Renal pelvis (tissue), 4 donors: Measurements from ENCODE around the gene NT5DC2. TPM values are rescaled to one million over a fixed set of nuclear protein-coding genes. Genes with fewer than 3 reads are reported as not detected.

Source experiments
- DNase-seq: peaks from one replicate; pipeline ENCODE4 v3.0.0-alpha.2; 2013
- polyA plus RNA-seq, 3 donors: library from polyadenylated mRNA; unstranded; fragments of 120-200 nt; gene quantifications; one replicate each; pipeline ENCODE4 v1.2.1, GENCODE V29; 2013; ENCODE audit not compliant: insufficient read length in 3 of 3

Gene NT5DC2
- polyA plus RNA-seq, 3 donors = 138 to 202 (median 154) TPM

DNA sequence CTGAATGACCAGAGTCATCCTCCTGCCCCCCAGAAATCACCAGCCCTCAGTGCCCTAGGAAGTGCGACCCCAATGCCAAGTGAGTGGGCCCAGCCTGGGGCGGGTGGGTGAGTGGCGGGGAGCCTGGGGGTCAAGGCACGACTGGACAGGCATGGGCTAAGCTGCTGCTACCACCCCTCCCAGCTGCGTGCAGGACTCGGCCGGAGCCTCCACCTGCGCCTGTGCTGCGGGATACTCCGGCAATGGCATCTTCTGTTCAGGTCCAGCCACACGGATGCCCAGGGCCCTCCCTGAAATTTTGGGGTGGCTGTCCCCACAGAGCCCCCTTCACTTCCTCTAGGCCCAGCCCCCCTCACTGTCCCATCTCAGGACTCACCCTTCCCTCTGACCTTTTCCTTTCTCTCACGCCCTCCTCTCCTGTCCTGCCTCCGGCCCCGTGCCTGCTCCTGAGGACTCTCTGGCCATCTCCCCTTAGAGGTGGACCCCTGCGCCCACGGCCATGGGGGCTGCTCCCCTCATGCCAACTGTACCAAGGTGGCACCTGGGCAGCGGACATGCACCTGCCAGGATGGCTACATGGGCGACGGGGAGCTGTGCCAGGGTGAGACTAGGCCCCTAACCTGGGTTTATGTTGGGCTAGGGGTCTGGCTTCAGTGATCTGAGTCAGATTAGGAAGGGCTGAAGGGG lies 17.0 kb downstream of the NT5DC2 start:
- DNase-seq = no peak

DNA sequence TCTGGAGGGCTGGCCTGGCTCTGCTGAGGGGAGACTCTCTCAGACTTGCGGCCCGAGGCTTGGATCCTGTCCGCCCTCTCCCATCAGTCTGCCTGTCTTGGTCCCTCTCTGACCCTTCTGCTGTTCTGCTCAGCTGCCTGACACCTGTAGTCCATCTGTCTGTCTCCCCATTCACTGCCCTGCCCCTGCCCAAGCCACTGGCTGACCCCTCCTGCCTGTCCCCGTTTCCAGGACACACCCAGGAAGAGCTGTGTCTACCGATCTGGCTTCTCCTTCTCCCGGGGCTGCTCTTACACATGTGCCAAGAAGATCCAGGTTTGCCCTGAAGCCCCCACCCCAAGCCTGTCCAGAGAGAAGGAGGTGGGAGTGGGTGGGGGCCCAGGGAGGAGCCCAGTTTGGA lies 18.5 kb downstream of the NT5DC2 start:
- DNase-seq = no peak

DNA sequence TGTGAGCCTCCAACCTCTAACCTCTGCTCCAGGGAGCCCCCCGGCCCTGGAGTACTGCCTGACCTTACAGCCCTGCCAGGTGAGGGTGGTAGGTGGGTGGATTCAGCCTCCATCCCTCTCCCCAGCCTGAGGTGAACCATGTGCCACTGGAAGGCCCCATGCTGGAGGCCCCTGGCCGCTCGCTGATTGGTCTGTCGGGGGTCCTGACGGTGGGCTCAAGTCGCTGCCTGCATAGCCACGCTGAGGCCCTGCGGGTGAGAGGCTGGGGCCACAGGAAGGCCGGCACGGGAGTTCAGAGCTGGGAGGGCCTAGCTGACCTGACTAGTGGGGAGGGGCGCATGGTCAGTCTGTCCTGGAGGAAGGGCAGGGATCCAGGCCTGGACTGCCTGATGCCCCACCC lies 19.1 kb downstream of the NT5DC2 start:
- DNase-seq = no peak

DNA sequence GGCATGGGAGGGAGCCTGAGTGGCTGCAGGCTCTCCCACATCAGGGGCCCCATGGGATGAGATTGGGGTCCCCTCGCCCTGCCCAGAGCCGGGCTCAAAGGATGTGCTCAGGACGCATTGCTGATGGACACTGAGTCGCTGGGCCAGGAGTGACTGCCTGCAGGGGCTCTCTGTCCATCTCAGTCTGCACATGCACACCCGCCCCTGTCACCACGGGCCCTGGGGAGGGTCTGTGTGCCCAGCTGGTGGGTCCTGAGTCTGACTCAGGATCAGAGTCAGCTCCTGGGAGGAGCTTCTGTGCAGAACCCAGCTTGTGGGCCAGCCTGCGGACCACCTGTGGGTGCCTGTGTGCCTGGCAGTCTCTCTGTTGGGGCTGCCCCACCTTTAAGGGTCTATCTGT lies 20.4 kb downstream of the NT5DC2 start:
- no peak for DNase-seq

DNA sequence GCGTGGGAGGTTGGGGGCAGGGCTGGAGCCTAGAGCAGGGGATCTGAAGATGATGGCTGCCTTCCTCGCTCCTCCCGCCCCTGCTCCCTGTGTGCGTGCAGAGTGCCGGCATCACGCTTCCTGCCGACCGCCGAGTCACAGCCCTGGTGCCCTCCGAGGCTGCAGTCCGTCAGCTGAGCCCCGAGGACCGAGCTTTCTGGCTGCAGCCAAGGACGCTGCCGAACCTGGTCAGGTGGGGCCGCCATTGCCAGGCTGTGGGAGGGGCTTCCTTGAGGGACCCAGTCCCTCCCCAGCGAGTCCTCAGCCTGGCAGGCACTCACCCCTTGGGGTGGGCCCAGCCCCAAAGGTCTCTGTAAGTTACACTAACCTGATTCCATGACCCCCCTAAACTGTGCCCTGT lies 20.9 kb downstream of the NT5DC2 start:
- no peak for DNase-seq

DNA sequence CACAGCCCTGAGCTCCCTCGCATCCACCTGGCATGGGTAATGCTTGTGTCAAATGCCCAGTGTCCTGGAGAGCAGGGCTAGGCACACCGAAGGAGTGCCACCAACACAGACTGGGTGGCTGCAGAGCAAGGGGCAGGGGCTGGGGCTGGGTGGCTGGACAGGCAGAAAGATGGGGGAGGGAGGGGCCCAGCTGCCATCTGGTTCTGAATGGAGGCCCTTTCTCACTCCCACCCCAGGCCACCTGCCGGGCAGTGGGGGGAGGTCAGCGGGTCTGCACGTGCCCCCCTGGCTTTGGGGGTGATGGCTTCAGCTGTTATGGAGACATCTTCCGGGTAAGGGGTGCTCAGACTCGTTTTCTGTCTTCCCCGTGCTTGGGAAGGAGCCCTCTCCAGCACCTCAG lies 21.6 kb downstream of the NT5DC2 start:
- no peak for DNase-seq

DNA sequence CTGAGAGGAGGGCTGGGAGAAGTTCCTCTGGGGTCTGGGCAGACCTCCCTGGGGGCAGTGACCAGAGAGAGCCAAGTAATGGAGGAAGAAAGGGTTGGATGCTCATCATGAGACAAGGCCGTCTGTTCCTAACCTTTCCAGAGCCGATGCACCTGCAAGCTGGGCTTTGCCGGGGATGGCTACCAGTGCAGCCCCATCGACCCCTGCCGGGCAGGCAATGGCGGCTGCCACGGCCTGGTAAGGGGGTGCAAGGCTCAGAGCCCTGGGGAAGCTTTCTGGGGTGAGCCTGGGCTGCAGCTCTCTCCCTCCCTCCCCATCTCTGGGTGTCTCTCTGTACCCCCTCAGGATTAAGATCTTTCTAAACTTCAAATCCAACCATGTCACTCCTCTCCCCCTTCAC lies 22.1 kb downstream of the NT5DC2 start:
- DNase-seq = no peak

DNA sequence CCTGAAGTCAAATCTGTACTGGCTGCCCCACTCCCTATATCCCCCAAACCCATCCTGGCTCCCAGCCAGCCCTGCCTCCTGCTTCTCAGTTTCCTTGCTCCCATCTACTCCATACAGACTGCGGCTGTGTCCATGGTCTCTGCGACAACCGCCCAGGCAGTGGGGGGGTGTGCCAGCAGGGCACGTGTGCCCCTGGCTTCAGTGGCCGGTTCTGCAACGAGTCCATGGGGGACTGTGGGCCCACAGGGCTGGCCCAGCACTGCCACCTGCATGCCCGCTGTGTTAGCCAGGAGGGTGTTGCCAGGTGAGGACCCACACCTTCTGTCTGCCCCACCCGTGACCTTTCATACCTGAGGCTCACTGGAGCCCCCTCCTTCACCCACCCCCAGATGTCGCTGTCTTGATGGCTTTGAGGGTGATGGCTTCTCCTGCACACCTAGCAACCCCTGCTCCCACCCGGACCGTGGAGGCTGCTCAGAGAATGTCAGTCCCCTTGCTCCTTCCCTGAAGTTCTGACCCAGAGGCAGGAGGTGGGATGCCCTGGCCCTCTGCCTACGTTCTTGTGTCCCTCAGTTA lies 23.8 kb downstream of the NT5DC2 start:
- DNase-seq = no peak

DNA sequence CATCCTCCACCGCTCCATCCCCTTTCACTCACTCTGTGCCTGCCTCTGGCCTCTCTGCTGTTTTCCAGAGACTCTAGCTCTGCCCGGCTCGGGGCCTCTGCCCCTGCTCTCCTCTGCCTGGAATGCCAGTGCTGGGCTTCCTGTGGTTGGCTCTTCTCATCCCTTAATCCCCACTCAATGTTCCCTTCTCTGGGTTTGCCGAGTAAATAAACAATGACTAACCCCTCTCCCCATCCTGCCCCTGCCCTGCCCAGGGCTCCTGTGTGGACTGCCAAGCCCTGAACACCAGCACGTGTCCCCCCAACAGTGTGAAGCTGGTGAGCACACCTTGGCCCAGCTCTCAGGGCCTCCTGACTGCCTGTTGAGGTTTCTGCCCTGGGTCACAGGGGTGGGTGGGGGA lies 26.3 kb downstream of the NT5DC2 start:
- DNase-seq = no peak

DNA sequence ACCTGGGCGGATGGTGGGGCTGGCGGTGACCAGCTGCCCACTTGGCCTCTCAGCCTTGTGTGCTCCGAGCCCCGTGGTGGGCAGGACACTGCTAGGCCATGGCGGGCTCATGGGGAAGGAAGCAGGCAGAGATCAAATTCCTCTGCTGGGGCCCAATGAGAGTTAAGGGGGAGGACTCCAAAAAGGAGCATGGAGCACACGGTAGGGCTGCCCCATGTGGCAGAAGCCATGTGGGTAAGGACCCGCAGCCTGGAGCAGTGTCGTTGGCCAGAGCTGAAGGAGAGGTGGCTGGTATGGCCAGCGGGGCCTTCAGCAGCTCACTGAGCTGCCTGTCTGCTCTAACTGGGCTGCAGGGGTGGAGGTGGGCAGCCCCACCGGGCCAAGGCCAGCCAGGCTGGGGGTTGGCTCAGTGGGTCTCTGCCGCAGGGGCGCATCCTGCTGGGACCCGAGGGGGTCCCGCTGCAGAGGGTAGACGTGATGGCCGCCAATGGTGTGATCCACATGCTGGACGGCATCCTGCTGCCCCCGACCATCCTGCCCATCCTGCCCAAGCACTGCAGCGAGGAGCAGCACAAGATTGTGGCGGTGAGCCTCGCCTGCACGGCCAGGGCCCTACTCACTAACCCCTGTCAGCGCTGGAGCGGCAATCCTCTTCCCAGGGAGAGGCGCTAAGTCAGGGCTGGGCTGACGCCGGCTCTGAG lies 27.2 kb downstream of the NT5DC2 start:
- DNase-seq = no peak

DNA sequence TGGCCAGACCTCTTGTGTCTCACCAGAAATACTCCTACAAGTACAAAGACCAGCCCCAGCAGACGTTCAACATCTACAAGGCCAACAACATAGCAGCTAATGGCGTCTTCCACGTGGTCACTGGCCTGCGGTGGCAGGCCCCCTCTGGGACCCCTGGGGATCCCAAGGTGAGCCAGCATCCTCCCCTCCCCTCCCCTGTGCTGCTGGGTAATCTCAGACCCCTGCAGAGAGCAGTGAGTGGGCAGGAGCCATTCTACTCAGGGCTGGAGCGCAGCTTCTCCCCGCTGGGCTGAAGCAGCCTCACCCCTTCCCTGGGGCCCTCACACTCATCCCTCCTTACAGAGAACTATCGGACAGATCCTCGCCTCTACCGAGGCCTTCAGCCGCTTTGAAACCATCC lies 28.7 kb downstream of the NT5DC2 start:
- DNase-seq = no peak

DNA sequence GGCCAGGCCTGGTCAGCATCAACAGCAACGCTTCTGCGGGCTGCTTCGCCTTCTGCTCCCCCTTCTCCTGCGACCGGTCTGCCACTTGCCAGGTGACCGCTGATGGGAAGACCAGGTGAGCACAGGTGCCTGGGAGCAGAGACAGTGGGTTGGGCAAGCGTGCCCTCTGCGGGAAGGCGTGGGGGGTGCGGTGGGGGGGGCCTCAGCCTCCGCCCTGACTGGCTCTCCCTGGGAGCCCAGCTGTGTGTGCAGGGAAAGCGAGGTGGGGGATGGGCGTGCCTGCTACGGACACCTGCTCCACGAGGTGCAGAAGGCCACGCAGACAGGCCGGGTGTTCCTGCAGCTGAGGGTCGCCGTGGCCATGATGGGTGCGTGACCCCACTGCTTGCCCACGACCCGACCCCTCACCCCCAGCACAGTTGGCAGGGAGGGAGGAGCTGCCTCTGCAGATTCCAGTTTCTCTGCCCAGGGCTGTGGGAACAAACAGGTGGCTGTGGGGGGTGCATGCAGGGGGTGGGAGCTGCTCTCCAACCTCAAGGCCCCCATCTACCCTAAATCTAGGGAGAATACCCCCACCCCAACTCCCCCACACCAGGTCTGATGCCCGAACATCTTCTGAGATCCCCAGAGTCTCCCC lies 29.8 kb downstream of the NT5DC2 start:
- DNase-seq = no peak

DNA sequence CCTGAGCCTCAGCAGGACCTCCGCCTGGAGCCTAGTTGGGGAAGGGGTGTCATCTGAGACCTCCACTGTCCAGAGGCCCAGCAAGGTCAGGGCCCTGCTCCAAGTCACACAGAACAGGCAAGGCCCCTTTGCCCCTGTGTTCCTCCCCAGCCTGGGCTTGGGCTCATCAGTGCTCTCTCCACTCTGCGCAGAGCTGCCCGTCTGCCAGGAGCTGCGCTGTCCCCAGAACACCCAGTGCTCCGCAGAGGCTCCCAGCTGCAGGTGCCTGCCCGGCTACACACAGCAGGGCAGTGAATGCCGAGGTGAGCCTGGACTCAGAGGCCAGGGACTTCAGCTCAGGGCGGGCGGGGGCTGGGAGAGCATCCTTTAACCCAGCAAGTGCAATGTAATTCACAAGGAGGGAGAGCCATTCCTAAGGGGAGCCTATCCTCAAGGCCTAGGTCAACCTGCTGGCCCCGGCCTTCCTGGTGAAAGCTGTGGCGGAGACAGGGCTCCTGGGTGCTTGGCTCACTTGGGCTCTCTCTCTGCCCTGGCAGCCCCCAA lies 30.8 kb downstream of the NT5DC2 start:
- no peak for DNase-seq

DNA sequence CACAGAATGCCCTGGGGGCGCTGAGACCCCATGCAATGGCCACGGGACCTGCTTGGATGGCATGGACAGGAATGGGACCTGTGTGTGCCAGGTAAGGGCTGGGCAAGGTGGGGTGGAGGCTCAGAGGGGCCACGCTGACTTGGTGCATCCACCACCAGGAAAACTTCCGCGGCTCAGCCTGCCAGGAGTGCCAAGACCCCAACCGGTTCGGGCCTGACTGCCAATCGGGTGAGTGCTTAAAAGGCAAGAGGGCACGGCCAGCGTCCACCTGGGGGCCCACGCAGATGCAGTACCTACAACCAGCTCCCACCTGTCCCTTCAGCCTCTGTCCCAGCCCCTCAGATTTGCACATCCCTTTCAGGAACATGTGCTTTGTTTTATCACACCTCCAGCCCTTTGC lies 31.7 kb downstream of the NT5DC2 start:
- no peak for DNase-seq

DNA sequence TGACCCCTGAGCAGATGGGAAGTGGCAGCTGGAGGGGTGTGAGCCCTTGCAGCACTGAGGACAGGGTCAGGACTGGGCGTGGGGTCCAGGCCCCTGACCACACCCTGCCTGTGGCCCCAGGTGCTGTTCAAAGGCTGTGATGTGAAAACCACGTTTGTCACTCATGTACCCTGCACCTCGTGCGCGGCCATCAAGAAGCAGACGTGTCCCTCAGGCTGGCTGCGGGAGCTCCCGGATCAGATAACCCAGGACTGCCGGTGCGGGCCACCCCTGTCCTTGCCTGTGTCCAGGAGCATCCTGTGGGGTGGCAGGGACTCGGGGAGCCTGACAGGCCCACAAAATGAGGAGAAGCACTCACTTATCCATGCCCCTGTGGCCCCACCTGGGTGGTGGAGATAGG lies 32.6 kb downstream of the NT5DC2 start:
- DNase-seq = no peak

DNA sequence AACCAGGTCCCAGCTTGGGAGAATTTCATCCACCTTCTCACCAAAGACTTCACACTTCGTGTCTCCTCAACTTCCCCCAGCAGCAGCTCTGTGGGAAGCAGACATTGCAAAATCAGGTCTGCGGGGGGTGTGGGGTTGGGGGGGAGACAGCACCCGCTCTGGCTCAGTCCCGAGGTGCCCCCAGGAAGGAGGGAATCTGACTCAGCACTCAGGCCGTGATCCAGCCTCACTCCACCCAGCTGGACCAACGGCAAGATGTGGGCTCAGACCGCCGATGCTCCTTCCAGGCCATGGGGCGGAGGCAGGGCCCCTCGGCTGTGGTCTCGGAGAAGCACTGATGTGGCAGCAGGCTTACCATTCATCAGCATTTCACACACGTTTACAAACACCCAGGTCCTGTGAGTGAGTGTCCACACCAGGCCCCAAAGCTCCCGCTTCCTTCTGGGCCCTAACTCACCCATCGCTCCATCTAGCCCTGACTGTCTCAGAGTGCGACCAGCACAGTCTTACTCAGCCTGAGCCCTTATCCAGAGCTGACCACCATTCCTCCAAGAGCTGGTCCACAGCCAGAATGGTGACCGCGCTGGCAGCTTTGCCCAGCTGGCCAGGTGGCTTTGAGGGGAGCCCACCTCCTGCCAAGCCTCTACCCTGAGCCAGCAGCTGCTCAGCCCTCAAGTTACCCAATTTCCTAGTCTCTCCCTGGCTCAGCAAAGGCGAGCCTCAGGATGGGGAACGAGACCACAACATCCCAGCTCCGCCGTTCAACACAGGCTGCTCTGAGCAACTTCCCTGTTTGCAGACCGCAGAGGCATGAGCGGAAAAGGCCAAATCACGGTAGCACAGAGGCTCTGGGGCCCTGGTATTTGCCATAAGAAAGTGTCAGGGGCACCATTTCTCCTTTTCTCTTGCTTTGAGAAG lies 35.3 kb downstream of the NT5DC2 start:
- no peak for DNase-seq

DNA sequence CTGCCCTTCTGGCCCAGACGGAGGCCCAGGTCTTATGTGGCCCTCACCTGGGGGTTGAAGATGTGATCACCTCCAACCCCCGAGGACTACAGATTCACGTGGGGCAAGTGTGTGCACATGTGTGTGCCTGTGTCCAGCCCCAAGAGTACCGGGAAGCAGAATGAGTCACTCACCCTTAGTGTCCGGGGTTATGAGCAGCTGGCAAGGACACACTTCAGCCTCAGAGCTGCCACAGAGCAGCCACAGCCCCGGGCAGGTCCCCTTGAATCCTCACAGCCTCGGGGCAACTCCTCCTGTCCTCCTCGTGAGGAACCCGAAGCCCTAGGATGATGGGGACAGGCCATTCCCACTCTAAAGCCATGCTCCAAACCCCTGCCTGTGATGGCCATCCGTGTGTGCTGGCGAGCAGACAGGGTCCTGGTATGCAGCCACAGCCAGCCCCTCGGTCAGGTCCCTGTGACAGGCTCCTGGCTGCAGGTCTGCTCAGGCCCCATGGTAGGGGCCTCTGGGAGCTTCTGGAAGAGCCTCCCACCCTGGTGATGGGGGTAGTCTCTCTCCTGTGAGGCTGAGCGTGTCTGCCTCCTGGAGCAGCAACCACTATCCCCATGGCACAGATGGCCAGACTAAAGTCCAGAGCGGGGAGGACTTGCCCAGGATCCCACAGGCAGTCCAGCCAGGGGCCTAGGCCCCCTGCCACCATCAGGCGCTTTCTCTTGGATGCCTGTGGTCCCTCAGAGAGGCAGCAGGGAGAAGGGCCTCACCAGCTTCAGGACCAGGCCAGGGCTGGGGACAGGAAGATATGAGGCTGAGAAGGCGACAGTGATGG lies 37.7 kb downstream of the NT5DC2 start:
- no peak for DNase-seq

DNA sequence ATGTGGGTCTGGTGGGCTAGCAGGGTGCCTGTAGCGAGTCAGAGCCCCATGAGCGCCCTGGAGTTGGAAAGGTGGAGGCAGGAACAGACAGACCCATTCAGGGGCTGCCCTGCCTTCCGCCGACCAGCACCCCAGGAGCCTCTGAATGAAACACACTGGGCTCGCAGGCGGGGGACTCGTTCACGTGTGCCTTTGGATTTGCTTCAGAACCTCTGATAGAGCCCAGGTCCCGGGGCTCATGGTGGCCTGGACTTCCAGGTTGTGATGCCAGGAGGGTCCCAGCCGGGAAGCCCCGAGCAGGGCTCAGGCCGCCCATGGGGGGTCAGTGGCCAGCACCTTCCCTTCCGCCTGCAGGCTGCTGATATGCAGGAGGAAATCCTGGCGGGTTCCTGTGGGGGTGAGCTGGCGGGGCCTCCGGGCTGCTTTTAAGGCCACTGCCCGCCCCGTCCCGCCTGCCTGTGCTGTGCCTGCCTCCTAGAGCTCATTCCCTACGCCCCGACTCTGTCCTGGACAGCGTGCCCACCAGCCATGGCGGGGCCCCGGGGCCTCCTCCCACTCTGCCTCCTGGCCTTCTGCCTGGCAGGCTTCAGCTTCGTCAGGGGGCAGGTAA lies 38.7 kb downstream of the NT5DC2 start, which contains the start of gene STAB1:
STAB1 (plus strand) TSS at position 453 of the 610 bp plus-strand sequence; CDS start at position 529, 76 bp downstream.
- no peak for DNase-seq

DNA sequence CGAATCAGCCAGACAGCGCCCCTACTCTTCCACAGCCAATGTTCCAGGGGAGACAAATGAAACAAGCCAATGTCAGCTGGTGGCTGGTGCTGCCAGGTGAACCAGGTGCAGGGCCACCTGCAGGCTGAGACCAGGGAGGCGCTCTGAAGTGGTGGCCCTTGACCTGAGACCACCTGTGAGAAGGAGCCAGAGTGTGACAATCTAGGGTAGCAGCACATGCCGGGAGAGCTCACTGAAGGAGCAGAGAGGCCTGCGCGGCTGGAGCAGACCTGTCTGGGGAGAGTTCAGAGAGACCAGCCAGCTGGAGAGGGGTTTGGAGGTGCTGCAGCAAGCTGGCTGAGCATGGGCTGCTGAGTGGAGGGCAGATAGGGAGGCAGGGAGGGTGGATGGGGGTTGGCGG lies 39.2 kb downstream of the NT5DC2 start:
- DNase-seq = no peak
